Umbilical cord (tissue), 2 donors: ENCODE measurements around the gene VPS26B. TPM values are rescaled to one million over a fixed set of nuclear protein-coding genes. Genes with fewer than 3 reads are reported as not detected.
A peak's percentile ranks its signal among the peaks of the same experiment; 100 is the strongest.
"Not testable (repeated sequence)": the region's sequence is repeated elsewhere in the genome, so short reads cannot be mapped to it uniquely, and the experiment has no call there.

ENCODE experiments used
- DNase-seq: peaks from one replicate; pipeline ENCODE4 v3.0.0-alpha.2; 2015; ENCODE audit warnings: low spot score
- total RNA-seq: library from RNA; depleted of rRNA; stranded (reverse); fragments of >200 nt; gene quantifications from one replicate; pipeline ENCODE4 v1.2.3, GENCODE V29; 2014; ENCODE audit warnings: low replicate concordance; ENCODE audit not compliant: insufficient read depth

VPS26B gene
- total RNA-seq, 1 donor from 2014 or later, result 16.1 TPM

DNA sequence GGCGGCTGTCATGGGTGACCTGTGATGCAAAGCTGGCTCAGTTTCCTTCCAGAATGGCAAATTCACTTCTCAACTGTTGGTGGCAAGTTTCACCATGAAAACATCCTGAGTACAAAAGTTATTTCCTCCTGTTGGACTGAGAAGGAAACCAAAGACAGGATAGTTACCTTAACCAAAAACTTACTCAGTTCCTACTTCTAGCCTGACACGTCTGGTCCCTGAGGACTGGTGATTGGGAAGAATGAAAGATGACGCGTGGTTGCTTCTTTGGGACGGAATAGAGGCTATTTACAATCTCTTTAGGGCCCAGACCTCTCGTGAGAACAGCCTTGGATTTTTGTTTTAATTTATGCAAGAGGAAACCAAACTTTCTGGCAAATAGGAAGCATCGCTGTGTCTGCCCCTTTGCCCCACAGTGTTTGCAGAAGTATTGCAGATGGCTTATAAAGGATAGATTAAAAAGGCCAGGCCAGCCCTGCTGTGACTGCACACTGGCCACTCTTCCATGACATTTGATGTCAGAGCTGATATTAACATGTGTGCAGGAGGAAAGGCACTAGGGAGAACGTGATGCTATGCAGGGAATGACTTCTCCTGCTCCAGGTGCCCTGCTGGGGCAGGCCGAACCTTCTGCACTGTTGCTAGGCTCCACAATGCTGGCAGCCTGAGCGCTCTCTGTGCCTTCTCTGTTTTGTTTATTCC lies 7.6 kb downstream of the VPS26B start:
- DNase-seq, result no peak

GRCh38 chr11:134233729-134234179 lies 9.3 kb downstream of the VPS26B start:
- DNase-seq, result no peak

DNA sequence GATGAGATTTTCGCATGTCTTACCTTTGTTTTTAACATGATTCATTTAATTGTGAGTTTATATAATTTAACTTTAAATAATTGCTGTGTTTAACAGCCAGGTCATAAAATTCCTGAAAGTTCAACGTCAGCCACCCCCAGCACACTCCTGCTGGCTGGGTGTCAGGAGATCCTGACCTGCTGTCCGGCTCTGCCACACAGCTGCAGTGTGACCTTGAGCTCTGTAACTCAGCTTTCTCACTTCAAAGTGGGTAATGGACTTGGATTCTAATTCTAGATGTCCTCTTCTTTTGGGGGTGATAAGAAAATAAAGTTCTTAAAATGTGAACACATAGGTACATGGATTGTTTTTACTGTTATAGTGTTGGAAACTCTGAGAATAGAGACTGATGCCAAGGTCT lies 10.9 kb downstream of the VPS26B start:
- no peak for DNase-seq

GRCh38 chr11:134236834-134237556 lies 12.5 kb downstream of the VPS26B start:
- DNase-seq, result no peak

GRCh38 chr11:134237557-134237922 lies 13.1 kb downstream of the VPS26B start:
- no peak for DNase-seq

- no peak for DNase-seq
Observed at GRCh38 chr11:134238956-134239355, 14.5 kb downstream of the VPS26B start.

DNA sequence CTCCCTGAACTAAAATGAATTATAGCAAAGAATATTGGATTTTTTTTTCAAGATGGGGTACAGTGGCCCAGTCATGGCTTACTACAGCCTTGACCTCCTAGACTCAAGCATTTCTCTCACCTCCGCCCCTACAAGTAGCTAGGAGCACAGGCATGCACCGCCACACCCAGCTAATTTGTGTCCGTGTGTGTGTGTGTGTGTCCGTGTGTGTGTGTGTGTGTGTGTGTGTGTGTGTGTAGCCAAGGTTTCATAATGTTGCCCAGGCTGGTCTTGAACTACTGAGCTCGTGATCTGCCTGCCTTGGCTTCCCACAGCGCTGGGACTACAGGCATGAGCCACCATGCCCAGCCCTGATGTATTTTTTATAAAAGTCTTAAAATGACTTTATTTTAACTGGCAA lies 16.1 kb downstream of the VPS26B start:
- DNase-seq, result no peak

- DNase-seq, result no peak
Observed at GRCh38 chr11:134242376-134242775, 17.9 kb downstream of the VPS26B start.

- no peak for DNase-seq
Observed at GRCh38 chr11:134243913-134244312, 19.4 kb downstream of the VPS26B start.

GRCh38 chr11:134244593-134244992 lies 20.1 kb downstream of the VPS26B start:
- DNase-seq, result no peak

DNA sequence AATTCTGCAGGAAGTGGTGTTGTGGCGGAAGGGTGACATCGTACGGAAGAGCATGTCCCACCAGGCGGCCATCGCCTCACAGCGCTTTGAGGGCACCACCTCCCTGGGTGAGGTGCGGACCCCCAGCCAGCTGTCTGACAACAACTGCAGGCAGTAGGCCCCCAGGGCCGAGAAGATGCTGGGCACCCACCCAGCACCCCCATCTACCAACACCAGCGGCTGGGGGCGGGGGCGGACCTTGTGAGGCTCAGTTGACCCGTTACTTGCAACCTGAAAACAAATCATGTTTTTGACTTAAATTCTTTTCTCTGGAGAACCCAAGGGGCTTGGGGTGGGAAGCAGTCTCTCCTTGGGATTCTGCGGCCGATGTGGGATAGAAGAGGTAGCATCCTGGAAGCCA lies 21.0 kb downstream of the VPS26B start:
- DNase-seq, result no peak

DNA sequence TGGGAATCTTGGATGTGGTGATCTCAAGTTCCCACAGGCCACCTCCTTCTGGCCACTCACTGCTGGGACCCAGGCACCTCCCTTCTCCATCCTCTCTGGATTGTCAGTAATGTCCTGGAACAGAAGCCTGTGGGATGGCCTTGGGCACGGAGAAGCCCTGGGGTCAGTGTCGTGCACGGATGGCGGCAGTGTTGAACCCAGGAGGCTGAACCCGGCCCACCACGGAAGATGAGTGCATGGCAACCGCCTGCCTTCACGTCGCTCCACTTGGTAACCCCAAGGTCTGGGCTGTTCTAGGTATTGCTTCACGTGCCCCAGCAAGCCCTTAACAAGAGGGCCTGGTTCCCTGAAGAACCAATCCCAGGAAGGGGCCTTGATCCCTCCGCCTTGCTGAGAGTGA lies 21.6 kb downstream of the VPS26B start:
- DNase-seq, result no peak

GRCh38 chr11:134246678-134247077 lies 22.2 kb downstream of the VPS26B start:
- no peak for DNase-seq

- DNase-seq, result no peak
Observed at GRCh38 chr11:134248910-134249480, 24.5 kb downstream of the VPS26B start.

DNA sequence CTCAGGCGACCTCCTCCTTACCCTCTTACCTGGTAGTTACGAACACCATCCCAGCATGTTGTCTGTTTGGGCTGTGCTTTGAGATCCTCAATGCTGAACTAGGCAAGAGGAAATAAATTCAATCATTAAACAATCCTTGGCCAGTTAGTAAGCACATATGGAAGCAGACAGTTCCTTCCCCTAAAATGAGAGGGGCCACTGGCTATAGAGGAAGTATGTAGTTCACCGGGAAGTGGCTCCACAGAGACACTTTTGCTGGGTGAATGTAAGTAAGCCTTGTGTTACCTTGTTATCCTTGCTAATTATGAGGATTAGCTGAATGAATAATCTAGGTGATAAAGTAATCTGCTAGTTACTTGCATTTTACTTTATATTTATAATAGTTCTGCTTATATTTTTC lies 25.8 kb downstream of the VPS26B start:
- DNase-seq, result no peak

DNA sequence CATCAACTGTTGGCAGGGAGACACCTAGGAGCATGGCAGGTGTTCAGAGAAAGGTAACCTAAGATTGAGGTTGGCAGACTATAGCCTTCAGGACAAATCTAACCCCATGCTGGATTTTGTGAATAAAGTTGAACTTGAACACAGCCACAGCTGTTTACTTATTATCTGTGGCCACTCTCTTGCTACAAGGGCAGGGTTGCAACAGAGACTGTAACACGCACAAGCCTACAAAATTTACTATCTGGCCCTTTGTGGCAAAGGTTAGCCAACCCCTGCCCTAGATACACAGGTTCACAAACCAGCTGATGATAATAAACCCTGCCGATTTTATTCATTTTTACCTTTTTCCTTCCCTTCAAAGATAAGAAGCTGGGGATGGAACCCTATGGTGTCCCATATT lies 26.2 kb downstream of the VPS26B start:
- no peak for DNase-seq

DNA sequence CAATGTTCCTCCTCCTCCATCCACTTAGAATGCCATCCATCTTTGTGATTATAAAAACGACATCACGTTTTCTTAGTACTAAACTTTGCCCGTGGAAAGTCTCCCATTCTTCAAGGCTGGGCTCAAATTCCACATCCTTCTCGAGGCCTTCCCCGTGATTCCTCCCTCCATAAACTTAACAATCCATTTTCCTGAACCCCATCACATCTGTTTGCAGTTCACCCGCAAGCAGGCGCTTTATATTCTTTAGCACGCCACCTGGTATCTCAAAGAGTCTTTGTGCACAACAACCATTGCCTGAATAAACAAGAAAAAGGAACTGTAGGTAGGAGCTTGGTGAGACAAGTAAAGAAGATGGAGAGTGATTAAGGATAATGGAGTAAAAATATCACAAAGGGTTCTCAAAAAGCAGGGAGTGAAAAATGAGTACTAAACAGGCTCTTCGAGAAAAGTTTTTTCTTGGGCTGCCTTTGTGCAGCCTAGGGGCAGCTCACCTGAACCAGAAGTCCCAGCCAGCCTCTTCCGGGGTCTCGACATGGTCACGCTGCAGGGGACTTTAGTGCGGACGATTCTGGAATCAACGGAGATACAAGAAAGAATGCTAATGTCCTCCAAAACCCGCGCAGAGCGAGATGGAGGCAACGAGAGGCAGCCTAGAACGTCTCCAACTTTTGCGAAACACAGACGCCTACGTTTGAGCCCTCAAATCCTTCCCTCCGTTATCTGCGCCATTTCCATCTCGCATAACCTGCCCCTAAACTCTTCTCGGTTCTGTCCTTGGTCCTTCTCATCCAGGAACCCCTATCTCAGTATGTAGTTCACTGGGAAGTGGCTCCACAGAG lies 28.1 kb downstream of the VPS26B start:
- no peak for DNase-seq

GRCh38 chr11:134253188-134253993 lies 28.9 kb downstream of the VPS26B start, which contains the start of the genes ACAD8 and THYN1:
Gene ACAD8 (plus strand): TSS chr11:134253568. CDS start chr11:134253601, 33 bp downstream.
Gene THYN1 (minus strand): TSS chr11:134253352. CDS start chr11:134252882, 470 bp downstream.
- DNase-seq, result peak; percentile 98

DNA sequence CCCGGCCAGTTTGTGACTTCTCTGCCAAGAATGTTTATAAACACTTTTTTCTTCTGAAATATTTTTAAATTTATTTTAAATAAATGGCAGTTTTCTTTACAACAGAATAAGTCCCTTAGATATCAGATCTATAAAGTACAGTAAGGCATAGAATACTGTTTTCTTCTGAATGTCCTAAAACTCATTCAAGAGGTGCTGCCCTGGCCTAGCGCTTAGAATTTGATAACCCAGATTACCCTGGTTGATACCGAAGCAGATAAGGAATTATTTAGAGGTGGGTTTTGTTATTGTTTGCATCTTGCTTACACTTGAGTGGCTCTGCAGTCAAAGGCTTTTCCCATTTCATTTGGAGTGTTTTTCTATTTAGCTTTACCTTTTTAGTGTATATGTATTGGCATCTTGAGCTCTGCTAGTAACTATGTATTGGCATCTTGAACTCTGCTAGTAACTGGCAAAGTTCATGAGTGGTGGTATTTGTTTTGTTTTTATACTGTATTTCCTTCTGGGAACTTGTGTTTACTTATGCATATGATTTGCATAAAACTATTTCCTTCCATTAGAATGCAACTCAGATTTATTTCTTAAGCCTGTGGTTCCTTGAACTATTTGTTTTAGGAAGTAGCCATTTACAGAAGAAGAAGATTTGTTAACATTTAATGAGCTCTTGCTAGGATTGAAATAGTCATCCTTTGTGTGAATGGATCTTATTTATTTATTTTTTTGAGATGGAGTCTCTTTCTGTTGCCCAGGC lies 30.1 kb downstream of the VPS26B start:
- DNase-seq, result no peak

DNA sequence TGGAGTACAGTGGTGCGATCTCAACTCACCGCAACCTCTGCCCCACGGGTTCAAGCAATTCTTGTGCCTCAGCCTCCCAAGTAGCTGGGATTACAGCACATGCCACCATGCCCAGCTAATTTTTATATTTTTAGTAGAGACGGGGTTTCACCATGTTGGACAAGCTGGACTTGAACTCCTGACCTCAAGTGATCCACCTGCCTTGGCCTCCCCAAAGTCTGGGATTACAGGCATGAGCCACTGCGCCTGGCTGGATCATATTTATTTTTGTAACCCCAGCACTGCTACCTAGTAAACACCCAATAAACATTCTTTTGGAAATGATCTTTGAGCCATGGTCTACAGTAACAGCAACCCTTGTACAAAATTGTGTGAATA lies 30.7 kb downstream of the VPS26B start:
- not testable (repeated sequence) for DNase-seq
